Adipocyte (in vitro differentiated cells): Measurements from ENCODE around the gene RASA3.
"Not testable (repeated sequence)": the region's sequence is repeated elsewhere in the genome, so short reads cannot be mapped to it uniquely, and the experiment has no call there.

ENCODE experiments used
- DNase-seq: peaks from one replicate; pipeline ENCODE4 v3.0.0-alpha.2; 2015; ENCODE audit warnings: low read depth
- H3K27me3 ChIP-seq: replicated peaks from 2 replicates; pipeline ENCODE4 v1.7.0; 2013; ENCODE audit warnings: mild to moderate bottlenecking, low read length, moderate library complexity; ENCODE audit not compliant: control insufficient read depth, insufficient read depth
- H3K36me3 ChIP-seq: 2 replicates; pipeline ENCODE4 v1.7.0; 2013; ENCODE audit warnings: low read length, mild to moderate bottlenecking, moderate library complexity; ENCODE audit not compliant: control insufficient read depth, insufficient read depth, severe bottlenecking
- H3K4me1 ChIP-seq: 2 replicates; pipeline ENCODE4 v1.7.0; 2013; ENCODE audit warnings: mild to moderate bottlenecking, low read length, moderate library complexity; ENCODE audit not compliant: control insufficient read depth, insufficient read depth
- H3K4me3 ChIP-seq: 2 replicates; pipeline ENCODE4 v1.7.0; 2013; ENCODE audit warnings: mild to moderate bottlenecking, low read length, moderate library complexity
- H3K9ac ChIP-seq: 2 replicates; pipeline ENCODE4 v1.7.0; 2013; ENCODE audit warnings: mild to moderate bottlenecking, low read length, moderate library complexity
- H3K9me3 ChIP-seq: 2 replicates; pipeline ENCODE4 v1.7.0; 2013; ENCODE audit warnings: mild to moderate bottlenecking, low read length, moderate library complexity; ENCODE audit not compliant: control insufficient read depth

The RASA3 gene

DNA sequence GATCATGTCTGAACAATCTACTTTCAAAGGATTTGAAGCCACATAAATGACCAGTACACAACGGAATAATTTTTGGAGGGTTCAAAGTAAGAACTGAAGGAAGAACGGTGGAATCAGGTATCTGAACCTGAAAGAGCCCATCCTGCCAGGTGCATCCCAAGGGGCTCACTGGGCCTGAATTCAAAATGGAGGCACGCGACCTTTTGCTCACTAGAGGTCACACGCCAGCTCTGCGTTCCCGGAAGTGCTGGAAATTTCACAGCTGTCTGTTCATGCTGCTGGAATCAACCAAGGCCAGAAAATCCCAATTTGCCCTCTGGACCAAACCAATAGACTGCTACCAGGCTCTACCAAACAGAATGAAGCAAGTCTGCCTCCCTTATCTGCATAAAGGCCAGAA lies 4.2 kb upstream of the RASA3 start:
- Histone ChIP-seq H3K36me3 (no peaks in the 10 kb centered on the region), H3K4me1 (no peaks in the 10 kb centered on the region), H3K4me3 (no peak overlapping the region), H3K27me3 (no peaks in the 10 kb centered on the region), H3K9ac (no peak overlapping the region), H3K9me3 (no peaks in the 10 kb centered on the region)
- DNase-seq, result no peak

DNA sequence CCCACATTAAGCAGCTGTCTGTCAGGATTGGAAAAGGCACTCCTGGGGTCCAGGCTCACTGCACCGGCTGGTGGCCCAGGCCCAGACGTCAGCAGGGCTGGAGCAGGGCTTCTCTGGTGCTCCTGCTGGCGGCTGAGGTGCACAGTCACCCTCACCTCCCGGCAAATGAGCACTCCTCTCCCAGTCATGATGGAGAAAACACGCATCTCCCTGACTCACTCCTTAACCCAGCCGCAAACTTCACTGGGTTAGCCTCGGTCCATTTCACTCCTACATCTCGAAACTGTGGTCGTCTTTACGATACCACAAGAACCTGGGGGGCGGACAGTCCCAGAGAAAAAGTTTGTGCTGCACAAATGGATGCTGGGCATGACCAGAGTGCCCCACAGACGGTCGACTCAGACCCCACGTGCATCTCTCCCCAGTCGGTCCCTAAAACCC lies 3.3 kb upstream of the RASA3 start:
- H3K9ac ChIP-seq, result no peak overlapping the region
- no peak for DNase-seq
- peaks cover under 1% of the 10 kb centered on the region for H3K4me1 ChIP-seq
- no peaks in the 10 kb centered on the region for H3K36me3 ChIP-seq
- H3K9me3 ChIP-seq, result no peaks in the 10 kb centered on the region
- no peaks in the 10 kb centered on the region for H3K27me3 ChIP-seq
- no peak overlapping the region for H3K4me3 ChIP-seq

DNA sequence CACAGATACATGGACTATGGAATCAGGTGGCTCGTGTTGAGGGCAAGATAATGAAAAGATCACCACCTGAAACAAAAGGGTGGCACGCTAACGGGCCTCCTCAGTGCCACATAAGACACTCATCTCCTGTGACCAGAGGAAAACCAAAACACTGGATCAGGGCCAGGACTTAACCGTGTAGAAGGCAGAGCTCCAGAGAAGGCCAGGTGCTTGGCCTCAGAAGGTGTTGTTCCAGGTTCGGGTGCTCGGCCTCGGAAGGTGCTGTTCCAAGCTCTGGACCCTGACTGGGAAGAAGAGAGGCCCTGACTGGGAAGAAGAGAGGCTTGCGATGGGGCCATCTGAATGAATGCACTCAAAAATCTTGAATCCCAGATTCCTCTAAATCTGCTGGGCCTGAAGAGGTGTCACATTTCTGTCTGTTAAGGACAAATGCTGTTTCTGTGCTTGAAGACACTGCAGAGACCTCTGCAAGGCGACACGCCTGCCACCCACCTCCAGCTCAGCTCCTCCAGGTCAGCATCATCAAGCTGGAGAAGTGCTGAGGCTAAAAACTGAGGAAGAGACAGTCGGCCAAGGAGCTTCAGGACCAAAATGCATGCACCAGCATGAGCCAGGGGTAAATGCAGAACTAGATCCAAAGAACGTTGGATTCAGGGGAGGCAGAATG lies 2.7 kb upstream of the RASA3 start:
- DNase-seq, result no peak
- Histone ChIP-seq H3K27me3 (no peaks in the 10 kb centered on the region), H3K4me3 (no peak overlapping the region), H3K4me1 (peaks cover 7% of the 10 kb centered on the region), H3K9ac (no peak overlapping the region), H3K36me3 (no peaks in the 10 kb centered on the region), H3K9me3 (no peaks in the 10 kb centered on the region)

DNA sequence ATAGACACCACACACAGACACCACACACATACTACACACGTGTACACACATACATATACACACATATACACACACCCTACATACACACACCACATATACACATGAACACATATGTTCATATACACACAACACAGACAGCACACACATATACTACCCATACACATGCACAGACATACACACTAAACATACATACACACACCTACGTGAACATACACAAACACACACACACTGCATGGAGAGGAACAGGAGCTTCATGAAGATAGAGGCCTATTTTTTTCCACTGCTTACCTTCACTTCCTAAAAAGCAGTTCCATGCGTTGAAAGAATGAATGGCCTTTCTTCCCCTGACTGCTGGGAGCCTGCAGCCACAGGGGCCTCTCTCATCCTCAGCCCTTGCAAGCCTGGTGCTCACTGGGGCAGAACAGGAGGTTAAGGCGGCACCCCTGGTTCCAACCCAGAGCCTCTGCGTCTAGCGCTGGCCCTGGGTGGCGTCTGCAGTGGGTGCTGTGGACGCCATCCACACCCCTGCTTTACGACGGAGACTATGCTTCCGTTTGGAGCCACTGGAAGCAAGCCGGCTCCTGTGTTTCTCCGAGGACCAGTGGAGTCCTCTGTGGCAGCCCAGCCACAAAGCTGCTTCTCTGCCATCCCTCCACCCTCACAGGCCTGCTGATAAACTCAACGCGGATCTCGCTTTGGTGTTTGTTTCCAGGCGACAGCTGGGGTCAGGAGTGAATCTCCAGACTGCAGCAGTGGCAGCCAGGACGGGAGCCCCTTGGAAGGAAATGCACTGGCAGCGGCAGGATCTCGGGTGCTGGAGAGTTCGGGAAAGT lies 1.9 kb upstream of the RASA3 start:
- Histone ChIP-seq H3K27me3 (no peaks in the 10 kb centered on the region), H3K36me3 (no peaks in the 10 kb centered on the region), H3K4me3 (no peak overlapping the region), H3K4me1 (peaks cover 14% of the 10 kb centered on the region), H3K9ac (no peak overlapping the region), H3K9me3 (no peaks in the 10 kb centered on the region)
- no peak for DNase-seq

GRCh38 chr13:114133552-114133951 lies 1.1 kb upstream of the RASA3 start:
- not testable (repeated sequence) for H3K36me3 ChIP-seq, H3K4me3 ChIP-seq, DNase-seq, H3K9me3 ChIP-seq, H3K9ac ChIP-seq, H3K27me3 ChIP-seq
- H3K4me1 ChIP-seq, result peaks cover 22% of the 10 kb centered on the region

DNA sequence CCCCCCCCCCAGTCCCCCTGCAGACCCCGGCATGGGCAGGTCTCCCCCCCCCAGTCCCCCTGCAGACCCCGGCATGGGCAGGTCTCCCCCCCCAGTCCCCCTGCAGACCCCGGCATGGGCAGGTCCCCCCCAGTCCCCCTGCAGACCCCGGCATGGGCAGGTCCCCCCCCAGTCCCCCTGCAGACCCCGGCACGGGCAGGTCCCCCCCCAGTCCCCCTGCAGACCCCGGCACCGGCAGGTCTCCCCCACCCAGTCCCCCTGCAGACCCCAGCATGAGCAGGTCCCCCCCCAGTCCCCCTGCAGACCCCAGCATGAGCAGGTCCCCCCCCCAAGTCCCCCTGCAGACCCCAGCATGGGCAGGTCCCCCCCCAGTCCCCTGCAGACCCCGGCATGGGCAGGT lies 703 bp upstream of the RASA3 start:
- not testable (repeated sequence) for DNase-seq, H3K9me3 ChIP-seq, H3K4me3 ChIP-seq, H3K27me3 ChIP-seq, H3K9ac ChIP-seq, H3K36me3 ChIP-seq
- peaks cover 26% of the 10 kb centered on the region for H3K4me1 ChIP-seq

GRCh38 chr13:114131583-114132418 lies 622 bp downstream of the RASA3 start:
- no peaks in the 10 kb centered on the region for H3K27me3 ChIP-seq
- peaks cover 40% of the 10 kb centered on the region for H3K4me1 ChIP-seq
- no peaks in the 10 kb centered on the region for H3K36me3 ChIP-seq
- peak overlapping the region; percentile 96 for H3K4me3 ChIP-seq
- DNase-seq, result peak; percentile 64
- H3K9me3 ChIP-seq, result no peaks in the 10 kb centered on the region
- peak overlapping the region; percentile 97 for H3K9ac ChIP-seq

DNA sequence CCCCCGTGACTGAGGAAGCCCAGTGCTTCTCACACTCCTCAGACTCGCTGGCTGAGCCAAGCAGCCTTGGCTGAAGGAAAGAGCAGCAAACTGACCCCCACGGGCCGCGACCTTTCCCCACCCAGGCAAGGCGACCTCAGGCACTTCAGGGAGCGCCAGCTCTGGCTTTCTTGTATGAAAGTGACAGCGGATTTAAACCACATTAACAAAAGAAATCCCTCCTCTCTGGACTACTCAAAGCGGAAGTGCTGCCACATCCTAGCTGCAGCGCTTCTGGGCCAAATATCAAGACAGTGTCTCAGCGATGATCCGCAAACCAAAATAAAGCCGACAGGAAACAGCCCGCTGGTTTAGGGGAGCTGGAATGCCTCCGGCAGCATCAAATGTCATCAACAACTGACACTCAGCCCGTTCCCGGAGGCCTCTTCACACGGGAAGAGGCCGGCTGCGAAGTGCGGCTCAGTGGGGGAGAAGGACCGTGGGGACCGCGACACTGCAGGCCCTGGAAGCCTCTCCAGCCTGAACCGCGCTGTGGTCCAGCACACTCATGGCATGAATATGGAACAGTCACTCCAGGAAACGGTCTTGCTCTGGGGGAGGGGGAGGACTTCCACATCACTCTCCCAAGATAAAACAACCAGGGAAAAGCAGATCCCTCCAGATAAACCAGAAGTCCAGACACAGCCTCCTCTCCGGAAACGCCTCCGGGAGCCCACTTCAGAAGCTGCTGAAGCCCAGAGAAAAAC lies 1.4 kb downstream of the RASA3 start:
- Histone ChIP-seq H3K9ac (peak overlapping the region; percentile 97), H3K27me3 (no peaks in the 10 kb centered on the region), H3K36me3 (no peaks in the 10 kb centered on the region), H3K4me1 (peaks cover 42% of the 10 kb centered on the region), H3K9me3 (no peaks in the 10 kb centered on the region), H3K4me3 (peak overlapping the region; percentile 96)
- DNase-seq, result peak; percentile 76

DNA sequence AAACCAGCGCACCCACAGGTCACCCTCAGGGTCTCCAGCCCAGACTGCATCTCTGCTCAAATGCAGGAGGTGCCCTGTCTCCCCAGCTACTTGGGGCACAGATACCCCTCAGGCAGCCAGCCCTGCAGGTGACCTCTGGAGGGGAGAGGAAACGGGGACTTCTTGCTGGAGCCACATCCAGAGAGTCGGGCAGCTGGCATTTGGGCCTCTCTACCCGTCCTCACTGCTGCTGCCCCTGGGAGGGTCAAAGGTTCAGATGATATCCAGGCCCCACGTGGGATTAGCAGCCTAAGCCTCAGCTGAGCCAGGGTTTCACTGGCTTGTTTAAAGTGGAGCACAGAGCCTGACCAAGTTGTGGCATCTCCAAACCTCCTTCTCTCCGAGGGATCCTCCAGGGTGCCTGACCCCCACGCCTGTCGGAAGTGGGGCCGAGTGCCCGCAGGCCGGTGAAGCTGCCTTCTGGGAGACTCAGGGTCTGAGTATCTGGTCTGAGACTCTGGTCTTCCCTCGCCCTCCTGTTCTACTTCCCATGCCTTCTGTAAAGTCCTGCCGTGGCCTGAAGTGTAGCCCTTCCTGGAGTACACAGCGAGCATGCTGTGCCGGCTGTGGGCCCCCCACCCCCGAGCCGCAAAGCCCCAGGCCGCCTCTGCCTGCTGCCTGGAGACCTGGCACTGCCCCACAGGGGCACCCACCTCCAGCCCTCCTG lies 2.1 kb downstream of the RASA3 start:
- Histone ChIP-seq H3K4me3 (peak overlapping the region; percentile 96), H3K27me3 (no peaks in the 10 kb centered on the region), H3K9me3 (no peaks in the 10 kb centered on the region), H3K36me3 (no peaks in the 10 kb centered on the region), H3K4me1 (peaks cover 42% of the 10 kb centered on the region), H3K9ac (peak overlapping the region; percentile 97)
- DNase-seq, result no peak

- H3K36me3 ChIP-seq, result peaks cover 2% of the 10 kb centered on the region
- H3K9ac ChIP-seq, result peak overlapping the region; percentile 97
- peaks cover 42% of the 10 kb centered on the region for H3K4me1 ChIP-seq
- H3K9me3 ChIP-seq, result no peaks in the 10 kb centered on the region
- no peak for DNase-seq
- no peaks in the 10 kb centered on the region for H3K27me3 ChIP-seq
- peak overlapping the region; percentile 96 for H3K4me3 ChIP-seq
Measured at GRCh38 chr13:114129649-114130062, 2.8 kb downstream of the RASA3 start.
